Muscle of back (tissue), 11 donors: ENCODE data around the gene ZBTB37. TPM values are rescaled to one million over a fixed set of nuclear protein-coding genes. Genes with fewer than 3 reads are reported as not detected.
"Not testable (repeated sequence)": the region's sequence is repeated elsewhere in the genome, so short reads cannot be mapped to it uniquely, and the experiment has no call there.

Experiments used
- DNase-seq, 3 donors: peaks; one replicate each; pipeline versions ENCODE4 v3.0.0 to v3.0.0-alpha.2; 2013
- polyA plus RNA-seq, 10 donors: library from polyadenylated mRNA; unstranded; fragments of 120-200 nt; gene quantifications; one replicate each; pipeline ENCODE4 v1.2.1, GENCODE V29; 2013; ENCODE audit not compliant: insufficient read length in 10 of 10

Gene ZBTB37
- polyA plus RNA-seq, 10 donors, result 3.3 to 7.0 (median 5.3) TPM

DNA sequence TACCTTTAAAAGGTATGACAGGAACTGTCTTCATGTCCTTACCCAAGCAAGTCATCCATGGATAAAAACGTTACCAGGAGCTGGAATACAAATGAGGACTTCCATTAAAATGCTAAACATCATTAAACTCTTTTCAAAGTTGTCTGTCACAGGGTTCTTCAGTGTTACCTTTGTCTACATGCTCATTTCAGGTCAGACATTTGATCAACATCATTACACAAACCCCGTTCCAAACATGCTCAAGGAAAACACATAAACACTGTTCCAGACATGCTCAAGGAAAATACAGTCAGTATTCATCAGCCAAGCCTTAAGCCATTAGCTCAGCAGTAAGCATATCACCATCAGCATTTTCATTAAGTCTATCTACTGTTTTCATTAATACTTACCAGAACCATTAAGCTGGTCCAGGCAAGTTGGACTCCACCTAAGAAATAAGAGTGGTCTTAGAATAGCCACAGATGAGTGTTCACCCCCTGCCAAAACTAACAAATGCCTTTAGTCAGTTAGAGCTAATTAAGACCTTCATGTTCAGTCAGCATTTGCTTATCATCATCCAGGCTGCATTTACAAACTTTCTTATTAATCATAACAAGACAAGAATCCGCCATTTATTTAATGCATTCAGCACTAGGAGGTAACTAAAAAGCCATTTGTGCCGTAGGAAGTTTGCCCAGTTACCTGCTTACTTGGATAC lies 2.6 kb upstream of the ZBTB37 start:
- DNase-seq, result no peak

DNA sequence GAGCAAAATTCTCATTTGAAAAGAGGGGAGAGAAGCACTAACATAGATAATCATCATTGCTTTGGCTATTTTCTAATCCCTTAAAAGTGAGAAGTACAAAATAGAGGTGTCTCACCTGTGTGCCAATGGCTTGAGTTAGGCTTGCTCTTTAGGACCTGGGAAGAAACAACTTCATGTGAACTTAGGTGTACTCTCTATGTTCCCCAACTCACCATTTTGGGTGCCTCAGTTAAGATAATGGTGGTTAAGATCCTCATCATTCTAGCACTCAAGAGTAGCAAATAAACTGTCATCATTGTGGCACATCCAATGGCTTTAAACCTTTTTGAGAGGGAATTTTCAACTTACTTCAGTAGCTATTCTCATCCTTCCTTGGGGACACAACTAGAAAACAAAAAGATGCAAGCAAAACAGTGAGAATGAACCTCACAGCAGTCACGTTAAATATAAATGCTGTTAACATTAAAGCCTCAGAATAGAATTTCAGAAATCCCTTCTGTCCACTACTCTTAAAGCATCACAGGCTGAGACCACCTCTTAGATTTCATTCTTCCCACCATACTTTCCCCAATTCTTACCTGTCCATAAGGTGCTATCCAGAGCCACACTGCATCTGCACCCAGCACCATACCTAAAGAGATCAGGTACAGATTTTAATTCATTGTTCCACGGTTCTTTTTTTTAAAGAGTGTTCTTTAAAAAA lies 1.6 kb upstream of the ZBTB37 start:
- DNase-seq, result no peak

DNA sequence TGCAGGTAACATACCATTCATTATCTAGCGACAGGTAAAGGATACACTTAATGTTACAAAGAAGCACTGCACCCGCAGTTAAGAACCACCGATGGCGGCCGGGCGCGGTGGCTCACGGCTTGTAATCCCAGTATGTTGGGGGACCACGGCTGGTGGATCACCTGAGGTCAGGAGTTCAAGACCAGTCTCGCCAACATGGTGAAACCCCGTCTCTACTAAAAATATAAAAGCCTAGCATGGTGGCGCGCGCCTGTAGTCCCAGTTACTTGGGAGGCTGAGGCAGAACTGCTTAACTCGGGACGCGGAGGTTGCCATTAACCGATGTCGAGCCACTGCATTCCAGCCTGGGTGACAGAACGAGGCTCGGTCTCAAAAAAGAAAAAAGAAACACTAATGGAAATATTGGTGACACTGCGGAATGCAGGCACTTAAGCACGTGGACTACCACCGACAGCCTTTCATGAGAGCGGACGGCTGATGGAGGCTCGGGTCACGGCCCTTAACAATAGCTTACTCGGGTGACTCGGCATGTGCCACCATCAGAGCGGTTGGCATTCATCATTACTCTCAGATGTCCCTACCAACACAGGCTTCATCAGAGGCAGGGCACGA lies 933 bp upstream of the ZBTB37 start:
- DNase-seq, result no peak

DNA sequence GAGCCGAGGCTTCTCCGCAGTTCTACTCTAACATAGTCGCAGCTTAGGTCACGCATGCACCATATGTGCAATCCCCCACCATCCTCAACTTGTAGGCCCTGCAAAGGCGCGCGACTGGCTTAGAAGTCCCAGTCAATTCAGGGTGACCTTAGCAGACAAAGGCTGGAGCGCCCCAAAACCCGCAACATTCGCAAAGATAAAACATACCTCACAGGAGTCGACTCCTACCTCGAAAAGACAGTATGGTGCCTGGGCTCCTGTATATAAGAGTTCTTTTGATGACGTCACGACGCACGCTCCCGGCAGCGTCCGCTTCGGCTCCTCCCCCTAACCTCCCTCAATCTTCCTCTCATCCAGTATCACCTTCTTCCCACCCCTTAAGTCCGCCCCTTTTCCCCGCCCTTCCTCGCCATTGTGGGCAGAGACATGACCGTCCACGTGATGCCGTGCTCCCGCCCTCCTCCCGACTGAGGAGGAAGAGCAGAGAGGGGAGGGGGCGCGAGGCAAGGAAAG lies 371 bp upstream of the ZBTB37 start, which contains the start of gene GAS5:
GAS5 (minus strand) TSS at position 237 of the 513 bp plus-strand sequence.
- peak; percentile 100 for DNase-seq

DNA sequence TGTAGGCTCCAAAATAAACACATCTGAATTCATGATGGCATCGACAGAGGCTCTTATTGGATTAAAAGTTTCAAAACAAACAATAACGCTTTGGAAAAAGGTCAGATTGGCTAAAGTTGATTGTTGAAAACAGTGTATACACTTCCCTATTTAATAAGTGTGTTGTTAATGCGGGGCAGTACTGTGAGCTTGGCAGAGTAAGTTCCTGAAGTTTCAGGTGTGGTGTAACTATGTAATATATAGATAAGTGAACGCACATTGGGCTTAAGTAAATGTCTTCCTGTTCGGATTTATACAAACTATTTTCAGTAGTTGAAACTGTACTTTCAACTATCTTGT lies 810 bp downstream of the ZBTB37 start:
- DNase-seq, result no peak

DNA sequence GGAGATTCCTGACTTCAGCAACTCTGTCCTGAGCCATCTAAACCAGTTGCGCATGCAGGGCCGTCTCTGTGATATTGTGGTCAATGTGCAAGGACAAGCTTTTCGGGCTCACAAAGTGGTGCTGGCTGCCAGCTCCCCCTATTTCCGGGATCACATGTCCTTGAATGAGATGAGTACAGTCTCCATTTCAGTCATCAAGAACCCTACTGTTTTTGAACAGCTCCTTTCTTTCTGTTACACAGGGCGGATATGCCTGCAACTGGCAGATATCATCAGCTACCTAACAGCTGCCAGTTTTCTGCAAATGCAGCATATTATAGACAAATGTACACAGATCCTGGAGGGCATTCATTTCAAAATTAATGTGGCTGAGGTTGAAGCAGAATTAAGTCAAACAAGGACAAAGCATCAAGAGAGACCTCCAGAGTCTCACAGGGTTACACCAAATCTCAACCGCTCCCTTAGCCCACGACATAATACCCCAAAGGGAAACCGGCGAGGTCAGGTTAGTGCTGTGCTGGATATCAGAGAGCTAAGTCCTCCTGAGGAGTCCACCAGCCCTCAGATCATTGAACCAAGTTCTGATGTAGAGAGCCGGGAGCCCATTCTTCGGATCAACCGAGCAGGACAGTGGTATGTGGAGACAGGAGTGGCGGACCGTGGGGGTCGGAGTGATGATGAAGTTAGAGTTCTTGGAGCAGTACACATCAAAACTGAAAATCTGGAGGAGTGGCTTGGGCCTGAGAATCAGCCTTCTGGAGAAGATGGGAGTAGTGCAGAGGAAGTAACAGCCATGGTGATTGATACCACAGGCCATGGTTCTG lies 2.3 kb downstream of the ZBTB37 start:
- DNase-seq, result no peak

DNA sequence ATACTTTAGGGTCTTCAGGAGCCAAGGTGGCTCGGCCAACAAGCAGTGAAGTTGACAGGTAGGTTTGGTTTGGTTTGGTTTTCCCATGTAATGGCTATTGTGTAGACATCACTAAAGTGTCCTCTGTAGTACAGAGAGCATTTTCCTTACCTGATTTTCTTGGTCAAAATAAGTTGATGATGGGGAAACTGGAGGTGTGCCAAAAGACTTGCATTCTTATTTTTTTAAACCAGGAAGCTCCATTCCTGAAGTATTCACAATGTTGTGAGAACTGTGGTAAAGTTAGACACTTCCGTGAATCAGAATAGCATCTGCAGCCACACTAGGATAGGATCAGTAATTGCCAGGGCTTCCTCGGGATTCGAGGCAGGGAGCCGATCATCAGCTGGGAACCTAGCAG lies 2.9 kb downstream of the ZBTB37 start:
- no peak for DNase-seq

DNA sequence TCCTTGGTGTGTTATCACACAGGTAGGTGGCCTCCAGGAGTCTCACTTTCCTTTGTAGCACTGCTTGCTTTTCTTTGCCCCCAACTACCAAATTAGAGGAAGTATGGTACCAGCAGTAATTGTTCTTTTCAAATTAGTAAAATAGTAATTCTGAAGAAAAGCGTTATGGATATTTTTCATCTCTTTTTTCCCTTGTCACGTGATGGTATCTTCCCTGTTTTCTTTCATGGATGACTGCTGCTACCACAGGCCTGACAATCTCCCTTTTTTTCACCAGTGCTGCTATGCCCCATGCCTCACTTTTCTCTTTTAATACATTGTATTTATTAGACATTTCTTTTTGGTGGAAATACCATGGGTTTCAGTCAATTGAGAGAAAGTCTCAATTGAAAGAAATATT lies 3.3 kb downstream of the ZBTB37 start:
- no peak for DNase-seq

DNA sequence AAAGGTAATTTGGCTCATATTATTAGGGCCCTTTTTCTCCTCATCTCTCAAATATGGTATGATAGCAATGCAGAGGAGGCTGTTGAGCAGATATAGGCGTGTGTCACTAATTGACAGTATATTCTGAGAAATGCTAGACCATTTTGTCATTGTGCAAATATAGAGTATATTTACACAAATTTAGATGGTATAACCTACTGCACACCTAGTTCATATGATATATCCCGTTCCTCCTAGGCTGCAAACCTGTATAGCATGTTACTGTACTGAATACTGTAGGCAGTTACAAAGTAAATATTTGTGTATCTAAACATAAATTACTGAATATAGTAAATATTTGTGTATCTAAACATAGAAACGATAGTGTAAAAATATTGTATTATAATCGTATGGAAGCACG lies 8.6 kb downstream of the ZBTB37 start:
- no peak for DNase-seq

DNA sequence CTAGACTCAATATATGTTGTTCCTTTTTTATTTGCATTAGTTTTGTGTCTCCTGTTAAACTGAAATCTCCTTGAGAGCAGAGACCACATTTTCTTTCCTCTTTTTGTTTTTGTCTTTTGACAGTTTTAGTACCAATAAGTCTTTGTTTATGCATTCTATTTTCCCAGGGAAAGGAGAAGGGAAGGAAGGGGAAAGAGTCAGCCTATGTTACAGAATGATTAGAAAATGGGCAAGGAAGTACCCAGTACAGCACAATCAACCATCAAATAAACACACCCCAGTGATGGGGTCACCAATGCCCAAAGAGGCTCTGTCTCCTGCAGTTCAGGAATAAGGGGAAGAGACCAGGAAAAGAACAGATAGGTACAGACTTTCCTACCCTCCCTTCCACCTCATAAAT lies 10.1 kb downstream of the ZBTB37 start:
- DNase-seq, result no peak

DNA sequence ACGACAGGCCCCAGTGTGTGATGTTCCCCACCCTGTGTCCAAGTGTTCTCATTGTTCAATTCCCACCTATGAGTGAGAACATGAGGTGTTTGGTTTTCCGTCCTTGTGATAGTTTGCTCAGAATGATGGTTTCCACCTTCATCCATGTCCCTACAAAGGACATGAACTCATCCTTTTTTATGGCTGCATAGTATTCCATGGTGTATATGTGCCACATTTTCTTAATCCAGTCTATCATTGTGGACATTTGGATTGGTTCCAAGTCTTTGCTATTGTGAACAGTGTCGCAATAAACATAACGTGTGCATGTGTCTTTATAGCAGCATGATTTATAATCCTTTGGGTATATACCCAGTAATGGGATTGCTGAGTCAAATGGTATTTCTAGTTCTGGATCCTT lies 12.9 kb downstream of the ZBTB37 start:
- not testable (repeated sequence) for DNase-seq

DNA sequence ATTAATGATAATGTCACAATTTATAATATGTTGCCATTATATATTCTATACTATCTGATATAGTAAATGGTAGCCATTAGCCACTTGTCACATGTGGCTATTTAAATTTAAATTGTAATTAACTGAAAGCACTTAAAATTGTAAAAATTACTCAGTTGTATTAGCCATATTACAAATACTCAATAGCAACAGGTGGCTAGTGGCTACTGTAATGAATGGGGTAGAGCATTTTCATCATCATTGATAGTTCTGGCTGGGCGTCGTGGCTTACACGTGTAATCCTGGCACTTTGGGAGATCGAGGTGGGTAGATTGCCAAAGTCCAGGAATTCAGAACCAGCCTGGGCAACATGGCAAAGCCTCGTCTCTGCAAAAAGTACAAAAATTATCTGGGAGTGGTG lies 16.5 kb downstream of the ZBTB37 start:
- no peak for DNase-seq

DNA sequence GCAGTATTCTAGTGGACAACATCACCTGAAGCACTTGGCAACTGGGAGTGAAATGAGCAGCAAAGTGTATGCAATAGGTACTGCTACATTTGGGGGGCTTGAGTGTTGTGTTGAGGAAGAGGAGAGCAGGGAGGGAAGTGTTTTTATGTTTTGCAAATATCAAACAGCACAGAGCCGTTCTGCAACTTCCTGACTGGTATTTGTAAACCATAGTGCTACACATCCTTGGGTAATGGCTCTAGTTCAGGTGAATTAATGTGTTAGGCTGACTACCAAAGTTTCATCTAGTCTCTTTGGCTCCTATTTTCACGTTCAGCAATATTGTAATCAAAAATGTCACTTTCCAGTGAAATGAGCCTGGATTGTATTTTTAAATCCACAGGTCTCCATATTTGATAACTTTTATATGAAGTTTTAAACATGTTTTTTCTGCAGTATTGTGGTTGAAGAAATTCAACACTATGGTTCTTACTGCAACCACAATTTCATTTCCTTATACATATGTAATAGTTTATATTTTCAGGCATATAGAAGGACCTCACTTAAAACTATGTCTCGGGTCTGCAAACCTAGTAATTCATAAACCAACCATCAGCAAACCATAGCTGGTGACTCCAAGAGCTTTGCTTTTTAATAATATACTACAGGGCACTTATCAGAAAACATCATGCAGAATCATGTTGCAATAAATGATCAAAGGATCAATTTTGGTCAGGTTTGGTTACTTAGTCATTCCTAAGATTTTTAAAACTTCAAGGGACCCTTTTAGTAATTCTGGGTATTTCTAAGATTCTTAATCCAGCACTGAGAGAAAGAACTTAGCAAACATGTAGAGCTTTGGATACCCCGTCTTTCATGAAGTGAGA lies 18.8 kb downstream of the ZBTB37 start:
- no peak for DNase-seq

DNA sequence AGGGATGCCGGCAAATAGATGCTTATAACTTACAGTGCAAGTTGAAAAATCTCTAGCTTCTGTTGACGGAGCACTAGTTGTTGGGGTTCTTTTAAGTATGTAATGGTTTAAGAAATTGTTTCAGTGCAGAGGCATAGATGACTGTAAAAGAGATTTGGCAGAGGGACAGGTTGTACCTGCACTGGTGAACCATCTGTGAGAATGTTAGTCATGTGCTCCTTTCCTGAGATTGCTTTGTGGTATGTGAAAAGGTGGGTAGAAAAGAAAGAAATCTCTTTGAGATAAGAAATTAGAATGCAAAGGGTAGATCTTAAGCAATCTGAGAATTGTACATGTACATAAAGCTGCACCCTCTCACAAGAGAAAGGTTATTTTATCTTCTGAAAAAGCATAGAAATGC lies 19.4 kb downstream of the ZBTB37 start:
- no peak for DNase-seq

DNA sequence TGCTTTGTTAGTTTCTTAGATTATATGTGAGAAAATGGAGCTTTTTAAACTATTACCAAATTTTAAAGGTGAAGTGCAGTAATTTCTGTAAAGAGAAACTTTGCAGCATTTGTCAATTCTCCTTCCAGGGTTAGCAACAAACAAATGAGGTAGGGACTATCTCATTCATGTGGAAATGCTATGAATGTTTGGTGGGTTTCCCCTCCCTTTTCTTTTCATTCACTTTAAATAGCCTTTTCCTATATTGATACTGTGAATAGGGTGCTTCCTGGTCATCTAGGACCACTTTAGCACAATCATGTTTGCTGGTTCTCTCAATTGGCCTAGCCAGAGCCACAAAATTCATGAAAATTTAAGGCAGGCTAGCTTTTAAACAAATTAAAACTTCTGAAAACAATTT lies 20.6 kb downstream of the ZBTB37 start:
- no peak for DNase-seq

DNA sequence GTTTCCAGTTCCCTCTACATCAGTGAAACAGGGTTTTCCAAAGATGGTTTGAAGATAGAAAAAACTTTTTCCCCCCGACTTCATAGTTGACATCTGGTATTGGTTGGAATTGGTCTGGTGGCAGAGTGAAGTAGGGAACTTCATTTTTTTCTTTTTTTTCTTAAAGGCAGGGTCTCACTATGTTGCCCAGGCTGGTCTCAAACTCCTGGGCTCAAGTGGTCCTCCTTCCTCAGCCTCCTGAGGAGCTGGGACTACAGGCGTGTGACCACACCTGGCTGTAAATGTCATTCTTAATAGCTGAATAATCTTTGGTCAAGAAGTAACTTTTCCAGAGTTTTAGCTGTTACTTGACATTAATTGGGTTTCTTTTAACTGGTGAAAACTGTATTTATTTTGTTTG lies 21.7 kb downstream of the ZBTB37 start:
- no peak for DNase-seq

DNA sequence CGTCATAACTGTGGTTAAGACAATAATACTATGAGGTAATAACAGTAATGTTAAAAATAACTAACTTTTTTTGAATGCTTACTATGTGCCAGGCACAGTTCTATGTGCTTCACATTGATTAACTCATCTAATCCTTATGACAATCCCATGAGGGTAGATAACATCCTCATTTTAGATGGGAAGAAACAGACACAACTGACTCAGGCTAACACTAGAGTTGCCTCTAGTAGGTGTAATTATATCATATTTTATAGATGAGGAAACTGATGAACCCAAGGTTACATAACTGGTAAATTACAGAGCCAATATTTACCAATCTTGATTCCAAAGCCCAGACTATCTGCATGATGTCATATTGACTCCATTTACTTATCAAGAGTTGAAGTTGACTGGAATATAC lies 25.4 kb downstream of the ZBTB37 start:
- no peak for DNase-seq

DNA sequence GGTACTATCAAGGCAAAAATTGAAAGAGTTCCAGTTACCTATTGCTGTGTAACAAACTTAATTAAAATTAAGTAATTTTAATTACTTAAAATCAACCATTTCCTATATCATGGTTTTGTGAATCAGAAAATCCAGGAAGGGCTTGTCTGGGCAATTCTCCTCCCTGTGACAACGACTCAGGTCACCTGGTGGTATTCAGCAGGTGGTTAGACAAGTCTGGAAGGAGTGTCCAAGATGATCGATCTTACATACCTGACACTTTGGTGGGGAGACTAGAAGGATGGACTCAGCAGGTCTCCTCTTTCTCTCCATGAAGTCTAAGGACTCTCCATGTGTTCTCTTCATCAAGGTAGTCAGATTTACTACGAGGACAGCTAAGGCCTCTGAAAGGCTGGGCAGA lies 26.0 kb downstream of the ZBTB37 start:
- no peak for DNase-seq

DNA sequence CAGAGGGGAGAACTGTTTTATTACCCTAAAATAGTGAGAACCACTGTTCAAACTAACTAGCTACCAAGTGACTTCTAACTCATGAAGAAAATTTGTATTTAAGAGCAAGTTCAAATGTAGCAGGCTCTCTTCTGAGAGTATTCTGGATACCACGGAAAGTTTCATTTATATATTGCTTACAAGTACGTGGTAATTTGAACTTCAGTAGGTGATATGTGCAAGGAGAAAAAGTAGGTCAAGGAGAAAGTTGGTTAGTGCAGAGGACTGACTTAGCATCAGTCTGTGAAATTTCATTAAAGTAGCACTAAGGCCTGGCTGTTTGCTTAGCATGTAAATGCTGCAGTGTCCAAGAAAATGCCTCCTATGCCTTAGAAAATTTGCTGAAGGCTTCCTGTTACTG lies 32.2 kb downstream of the ZBTB37 start:
- no peak for DNase-seq

DNA sequence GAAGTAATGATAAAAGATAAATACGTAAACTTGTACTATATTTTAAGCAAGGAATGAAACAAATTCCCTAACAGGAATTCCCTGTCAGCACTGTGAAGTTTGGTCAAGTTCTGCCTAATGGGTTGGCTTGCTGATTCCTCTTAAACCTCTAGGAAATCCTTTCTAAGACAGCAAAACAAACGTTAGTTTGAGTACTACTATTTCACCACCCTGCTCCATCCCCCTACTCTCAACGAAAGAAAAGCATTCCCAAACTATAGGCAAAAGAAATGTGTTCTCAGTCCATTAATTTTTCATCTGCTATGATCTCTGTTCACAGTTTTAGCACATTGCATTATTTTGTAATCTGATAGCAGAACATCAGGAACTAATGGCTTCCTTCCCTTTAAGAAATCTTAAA lies 32.8 kb downstream of the ZBTB37 start:
- DNase-seq, result no peak

DNA sequence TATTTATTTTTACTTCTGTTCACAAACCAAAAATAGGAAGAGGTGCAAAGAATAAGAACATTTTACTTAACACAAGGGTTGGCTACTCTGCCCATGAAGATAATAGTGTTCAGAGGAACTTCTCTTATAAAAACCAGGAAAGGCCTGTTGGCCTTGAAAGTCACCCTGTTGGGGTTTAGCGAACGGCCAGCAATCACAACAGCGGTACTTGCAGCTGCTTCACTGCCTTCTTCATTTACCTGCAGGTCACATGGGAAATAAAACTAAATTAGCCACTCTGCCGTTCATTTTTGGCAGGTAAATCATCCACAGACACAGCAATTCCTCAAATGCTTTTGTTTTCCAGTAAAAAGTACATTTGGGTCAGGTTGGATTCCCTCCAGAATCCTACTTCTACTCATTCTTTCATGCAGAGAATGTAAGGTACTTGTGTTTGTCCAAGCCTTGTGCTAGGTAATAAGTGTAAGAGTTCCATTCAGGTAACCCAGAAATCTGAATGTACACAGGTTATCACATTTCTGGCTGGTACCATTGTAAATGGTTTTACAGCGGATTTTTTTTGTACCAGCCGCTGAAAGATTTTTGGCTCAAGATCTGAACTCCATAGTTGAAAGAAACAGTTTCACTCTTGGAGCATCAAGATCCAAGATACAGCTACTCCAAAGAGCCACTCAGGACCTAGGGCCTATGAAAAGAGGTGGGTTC lies 35.8 kb downstream of the ZBTB37 start:
- no peak for DNase-seq
